C4-2B (cell line): ENCODE measurements around the gene TMEM150B.

Experiments used
- H3K27ac ChIP-seq: fragments of 450-650 bp; 2 replicates; pipeline ENCODE4 v1.5.1; 2017
- ZFX ChIP-seq: fragments of 450-650 bp; IDR thresholded peaks from 2 replicates; pipeline ENCODE4 v1.6.1; 2017
- TF ChIP-seq, protein P1 (sequence below): fragments of 450-650 bp; conservative IDR thresholded peaks from 2 replicates; pipeline ENCODE4 v1.5.1; 2017; ENCODE audit warnings: mild to moderate bottlenecking

The TMEM150B gene

DNA sequence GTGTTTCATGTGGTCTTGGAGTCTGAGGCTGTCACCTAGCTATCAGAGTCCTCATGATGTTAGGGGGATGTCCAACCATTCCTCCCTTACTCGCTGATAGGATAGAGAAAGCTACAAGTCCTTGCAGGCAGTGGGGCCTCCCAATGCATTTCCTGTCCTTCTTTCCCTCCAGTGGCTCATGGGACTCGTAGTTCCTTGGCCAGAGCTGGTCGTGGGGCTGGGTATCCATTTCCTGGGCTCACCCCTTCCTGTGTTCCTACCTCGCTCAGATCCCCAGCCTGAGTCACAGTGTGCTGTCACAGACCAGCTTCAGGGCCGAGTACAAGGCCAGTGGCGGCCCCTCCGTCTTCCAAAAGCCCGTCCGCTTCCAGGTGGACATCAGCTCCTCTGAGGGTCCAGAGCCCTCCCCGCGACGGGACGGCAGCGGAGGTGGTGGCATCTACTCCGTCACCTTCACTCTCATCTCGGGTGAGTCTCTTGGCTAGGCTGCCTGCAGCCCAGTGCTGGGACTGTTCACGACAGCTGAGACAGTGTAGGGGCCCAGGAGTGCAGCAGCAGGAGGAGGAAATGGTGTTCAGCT, 19.1 kb downstream of the TMEM150B start:
- no peak for TF ChIP-seq ZFX
- TF ChIP-seq, protein P1, sequence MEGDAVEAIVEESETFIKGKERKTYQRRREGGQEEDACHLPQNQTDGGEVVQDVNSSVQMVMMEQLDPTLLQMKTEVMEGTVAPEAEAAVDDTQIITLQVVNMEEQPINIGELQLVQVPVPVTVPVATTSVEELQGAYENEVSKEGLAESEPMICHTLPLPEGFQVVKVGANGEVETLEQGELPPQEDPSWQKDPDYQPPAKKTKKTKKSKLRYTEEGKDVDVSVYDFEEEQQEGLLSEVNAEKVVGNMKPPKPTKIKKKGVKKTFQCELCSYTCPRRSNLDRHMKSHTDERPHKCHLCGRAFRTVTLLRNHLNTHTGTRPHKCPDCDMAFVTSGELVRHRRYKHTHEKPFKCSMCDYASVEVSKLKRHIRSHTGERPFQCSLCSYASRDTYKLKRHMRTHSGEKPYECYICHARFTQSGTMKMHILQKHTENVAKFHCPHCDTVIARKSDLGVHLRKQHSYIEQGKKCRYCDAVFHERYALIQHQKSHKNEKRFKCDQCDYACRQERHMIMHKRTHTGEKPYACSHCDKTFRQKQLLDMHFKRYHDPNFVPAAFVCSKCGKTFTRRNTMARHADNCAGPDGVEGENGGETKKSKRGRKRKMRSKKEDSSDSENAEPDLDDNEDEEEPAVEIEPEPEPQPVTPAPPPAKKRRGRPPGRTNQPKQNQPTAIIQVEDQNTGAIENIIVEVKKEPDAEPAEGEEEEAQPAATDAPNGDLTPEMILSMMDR = no peak

GRCh38 chr19:55305491-55305890, 19.6 kb downstream of the TMEM150B start:
- H3K27ac ChIP-seq = no peak overlapping the region
- no peak for TF ChIP-seq ZFX
- TF ChIP-seq, protein P1 = no peak

More for the DNA sequence above, 19.1 kb downstream of the TMEM150B start:
- no peak overlapping the region for H3K27ac ChIP-seq

DNA sequence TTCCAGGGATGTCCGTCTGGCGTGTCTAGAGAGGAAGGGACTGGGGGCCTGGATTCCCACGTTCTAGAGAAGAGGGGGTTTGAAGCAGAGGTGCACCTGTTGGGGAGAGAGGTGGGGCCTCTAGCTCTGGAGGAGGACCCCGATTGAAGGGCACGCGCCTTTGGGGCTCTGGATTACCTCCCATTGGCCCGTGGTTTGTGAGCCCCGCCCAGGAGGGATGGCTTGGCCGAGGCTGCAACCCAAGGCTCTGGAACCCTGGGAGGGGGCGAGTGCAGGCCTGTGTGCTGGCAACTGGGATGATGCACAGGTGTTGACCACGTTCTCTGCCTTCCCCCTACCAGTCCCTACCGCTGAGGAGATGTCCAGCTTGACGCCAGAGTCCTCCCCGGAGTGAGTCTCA, 20.2 kb downstream of the TMEM150B start:
- no peak overlapping the region for H3K27ac ChIP-seq
- TF ChIP-seq, protein P1 = no peak
- TF ChIP-seq ZFX = no peak

- H3K27ac ChIP-seq = no peak overlapping the region
- TF ChIP-seq, protein P1 = no peak
- TF ChIP-seq ZFX = no peak
These were observed 20.7 kb downstream of the TMEM150B start for GRCh38 chr19:55304279-55304978.

GRCh38 chr19:55303477-55303876, 21.7 kb downstream of the TMEM150B start:
- H3K27ac ChIP-seq = no peak overlapping the region
- TF ChIP-seq, protein P1 = no peak
- no peak for TF ChIP-seq ZFX

GRCh38 chr19:55302318-55302703, 22.8 kb downstream of the TMEM150B start:
- H3K27ac ChIP-seq = no peak overlapping the region; the same call in 1 of the 2 replicates

More at GRCh38 chr19:55302318-55302703, 22.8 kb downstream of the TMEM150B start:
- TF ChIP-seq ZFX = no peak
- TF ChIP-seq, protein P1 = no peak
